ENCODE data around the gene SLC25A11.

DNA sequence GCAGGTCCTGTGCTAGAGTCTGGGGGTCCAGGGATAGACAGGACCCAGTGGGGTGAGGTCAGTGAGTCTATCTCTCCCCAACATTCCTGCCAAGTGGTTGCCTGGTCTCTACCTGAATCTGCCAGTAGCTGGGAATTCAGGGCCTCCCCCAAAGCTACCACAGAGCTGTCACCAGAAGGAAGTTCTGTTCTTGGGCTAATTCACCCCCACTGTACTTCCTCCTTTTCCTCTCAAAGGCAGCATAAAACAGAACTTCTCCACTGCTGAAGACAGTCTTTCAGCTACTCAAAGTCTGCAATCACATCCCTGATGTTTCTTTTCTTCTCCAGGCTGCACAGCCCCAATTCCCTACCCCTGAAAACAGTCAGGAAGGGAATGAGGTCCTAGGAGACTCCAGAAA is 38.9 kb upstream of the SLC25A11 start:
- no peak for TF ChIP-seq POLR2A (IDR thresholded peaks at IDR 0.05; ENCODE audit: low read depth, low read length)
- TF ChIP-seq POU2F2 (IDR thresholded peaks at IDR 0.05; ENCODE audit: low read depth, low read length) = no peak
